Daoy (cell line): ENCODE results near the gene SUSD4. TPM values are rescaled to one million over a fixed set of nuclear protein-coding genes. Genes with fewer than 3 reads are reported as not detected.

Experiments
- DNase-seq: peaks from one replicate; pipeline ENCODE4 v3.0.0-alpha.2; 2015; ENCODE audit warnings: low read depth
- total RNA-seq: library from RNA; depleted of rRNA; stranded (reverse); fragments of >200 nt; shearing (Covaris generic); gene quantifications from 2 replicates; pipeline ENCODE4 v1.2.3, GENCODE V29; 2014; rRNA removed

The SUSD4 gene
- total RNA-seq, 1 experiment from 2014 or later, result 26.9 TPM

DNA sequence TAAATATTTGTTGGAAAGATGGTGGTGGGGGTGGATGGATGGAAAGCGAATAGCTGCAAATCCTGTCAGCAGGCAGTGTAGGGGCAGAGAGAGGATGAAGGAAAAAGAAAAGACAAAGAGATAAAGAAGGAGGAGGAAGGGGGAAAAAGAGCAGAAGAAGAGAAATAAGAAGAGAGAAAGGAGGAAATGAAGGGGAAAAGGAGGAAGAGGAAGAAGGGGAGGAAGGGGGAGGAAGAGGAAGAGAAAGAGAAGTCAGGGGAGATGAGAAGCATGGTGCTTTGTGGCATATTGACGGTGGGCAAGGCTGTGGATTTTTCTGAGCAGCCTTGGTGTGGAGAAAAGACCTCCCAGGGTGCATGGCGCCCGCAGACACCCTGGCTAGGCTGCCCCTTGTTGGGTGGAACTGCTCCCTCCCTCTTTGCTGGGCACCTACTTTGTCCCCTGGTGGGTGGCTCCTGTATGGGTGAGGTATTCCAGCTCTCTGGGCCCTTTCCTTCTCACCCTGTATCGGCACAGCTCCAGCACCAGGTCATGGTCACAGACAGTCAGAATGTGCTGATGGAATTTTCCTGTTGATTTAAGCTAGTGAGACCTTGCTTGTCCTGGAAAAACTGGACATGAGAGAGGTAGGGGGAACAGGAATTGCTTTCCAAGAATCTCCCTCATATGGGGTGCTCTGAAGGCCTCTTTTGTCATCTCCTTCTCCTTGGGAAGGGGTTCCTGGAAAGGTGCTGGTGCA is 175.2 kb downstream of the SUSD4 start:
- DNase-seq, result no peak

DNA sequence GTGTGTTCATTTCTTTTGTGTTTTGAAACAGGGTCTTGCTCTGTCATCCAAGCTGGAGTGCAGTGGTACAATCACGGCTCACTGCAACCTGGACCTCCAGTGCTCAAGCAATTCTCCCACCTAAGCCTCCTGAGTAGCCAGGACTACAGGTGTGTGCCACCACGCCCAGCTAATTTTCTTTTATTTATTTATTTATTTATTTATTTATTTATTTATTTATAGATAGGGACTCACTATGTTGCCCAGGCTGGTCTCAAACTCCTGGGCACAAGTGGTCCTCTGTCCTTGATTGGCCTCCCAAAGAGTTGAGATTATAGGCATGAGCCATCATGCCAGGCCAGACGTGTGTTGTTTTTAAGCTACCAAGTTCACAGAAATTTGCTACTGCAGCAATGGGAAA is 177.2 kb downstream of the SUSD4 start:
- no peak for DNase-seq

DNA sequence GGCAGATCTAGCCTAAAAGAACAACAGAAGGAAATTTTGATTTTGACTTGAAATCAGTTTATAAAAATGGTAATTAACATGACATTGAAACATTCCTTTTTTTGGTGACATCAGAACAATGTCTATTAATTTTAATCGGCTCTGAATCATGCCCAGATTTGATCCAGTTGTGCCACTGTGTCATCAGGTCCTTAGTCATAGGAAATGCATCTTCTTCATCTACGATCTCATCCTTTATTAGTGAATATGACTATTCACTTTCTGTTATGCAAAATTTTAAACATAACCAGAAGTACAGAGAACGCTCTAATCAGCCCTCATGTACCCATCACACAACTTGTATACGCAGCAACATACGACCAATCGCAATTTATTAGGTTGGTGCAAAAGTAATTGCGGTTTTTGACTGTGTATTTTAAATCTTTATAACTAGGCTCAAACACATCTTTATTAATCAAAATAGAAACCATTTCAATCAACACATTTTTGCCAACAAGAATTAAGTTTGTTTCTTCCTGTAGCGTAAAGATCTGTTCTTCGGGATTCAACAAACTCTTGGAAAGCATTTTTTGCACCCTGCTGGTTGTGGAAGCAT is 180.6 kb downstream of the SUSD4 start:
- DNase-seq, result peak; percentile 32

DNA sequence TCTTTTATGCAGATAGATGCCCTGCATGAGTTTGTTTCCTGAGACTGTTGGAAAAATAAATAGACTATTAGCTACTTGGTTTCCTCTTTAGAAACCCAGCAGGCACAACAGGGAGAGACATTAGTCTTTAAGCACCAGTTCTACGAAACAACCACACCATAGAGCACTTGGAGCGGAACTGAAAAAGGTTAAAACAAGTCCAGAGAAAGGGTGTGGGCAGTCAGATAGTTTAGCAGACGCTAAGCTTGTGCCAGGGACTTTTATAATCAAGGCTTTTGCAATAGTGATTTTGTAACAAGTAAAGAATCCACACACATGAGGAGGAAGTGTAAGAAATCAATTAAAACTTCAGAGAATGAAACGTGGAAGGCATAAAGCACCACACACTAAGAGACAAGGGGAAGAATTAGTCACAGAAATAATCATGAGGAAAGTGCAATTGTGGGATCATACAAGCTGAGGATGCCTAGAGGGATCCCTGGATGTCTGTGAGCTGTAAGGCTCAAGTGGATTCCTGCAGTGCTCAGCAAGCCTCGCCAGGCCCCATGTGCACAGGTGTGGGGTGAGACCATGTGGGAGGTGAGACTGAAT is 183.2 kb downstream of the SUSD4 start:
- DNase-seq, result peak; percentile 57

DNA sequence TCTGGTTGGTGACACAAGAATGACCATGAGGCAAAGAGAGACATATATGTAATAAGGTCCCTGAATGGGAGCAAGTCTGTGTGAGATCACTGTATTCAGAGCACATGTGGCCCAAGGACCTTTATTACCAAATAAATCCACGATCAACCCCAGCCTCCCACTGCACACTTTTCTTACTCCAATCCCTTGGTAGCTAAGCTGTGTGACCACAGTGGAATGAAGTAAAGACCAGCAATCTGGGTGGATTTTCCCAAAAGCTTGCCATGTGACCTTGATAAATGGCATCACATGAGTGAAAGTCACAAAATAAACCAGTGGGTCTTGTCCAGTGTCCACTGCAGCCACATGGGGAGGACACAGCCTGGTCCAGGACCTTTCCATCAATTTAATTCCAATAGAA is 184.2 kb downstream of the SUSD4 start:
- no peak for DNase-seq

DNA sequence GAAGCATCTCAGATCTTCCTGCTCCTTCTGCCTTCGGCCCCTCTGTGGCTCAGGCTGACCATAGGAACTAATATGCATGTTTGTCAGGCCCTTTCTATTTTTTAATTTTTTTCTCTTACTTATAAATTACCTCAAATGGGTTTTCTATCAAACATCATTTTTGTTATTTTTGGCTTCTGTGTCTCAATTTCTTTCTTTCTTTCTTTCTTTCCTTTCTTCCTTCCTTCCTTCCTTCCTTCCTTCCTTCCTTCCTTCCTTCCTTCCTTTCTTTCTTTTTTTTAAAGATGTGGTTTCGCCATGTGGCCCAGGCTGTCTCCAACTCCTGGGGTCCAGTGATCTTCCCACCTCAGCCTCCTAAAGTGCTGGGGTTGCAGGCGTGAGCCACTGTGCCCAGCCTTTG is 184.7 kb downstream of the SUSD4 start:
- DNase-seq, result no peak

DNA sequence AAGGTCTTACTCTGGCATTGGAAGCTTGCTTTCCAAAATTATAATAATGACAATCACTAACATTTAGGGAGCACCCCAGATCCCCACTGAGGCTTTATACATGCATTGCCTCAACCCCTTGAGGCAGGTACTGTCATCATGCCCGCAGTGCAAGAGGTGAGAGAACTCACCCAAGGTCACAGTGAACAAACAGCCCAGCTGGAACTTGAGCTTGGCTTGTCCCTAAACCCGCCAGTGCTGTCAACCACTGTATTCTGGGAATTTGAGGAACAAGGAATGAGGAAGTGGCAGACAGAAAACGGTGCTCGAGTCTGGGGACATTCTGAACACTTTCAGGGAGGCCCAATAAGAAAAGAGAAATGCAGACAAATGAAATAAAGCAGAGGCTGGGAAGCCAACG is 186.3 kb downstream of the SUSD4 start:
- no peak for DNase-seq

DNA sequence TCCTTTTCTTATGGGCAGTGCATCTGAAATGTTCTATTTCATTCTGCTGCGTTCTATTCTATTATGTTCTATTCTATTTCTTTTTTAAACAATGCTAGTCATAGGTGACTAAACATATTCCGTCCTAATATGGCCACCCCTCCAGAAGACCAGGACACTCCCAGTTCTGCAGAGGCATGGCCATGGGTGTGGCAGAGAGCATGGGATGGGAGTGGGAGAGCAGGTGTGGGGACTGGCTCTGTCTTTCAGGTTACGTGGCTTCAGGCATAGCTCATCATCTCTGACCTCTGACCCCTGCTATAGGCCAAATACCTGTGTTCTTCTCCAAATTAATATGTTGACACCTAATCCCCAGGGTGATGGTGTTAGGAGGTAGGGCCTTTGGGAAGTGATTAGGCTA is 187.5 kb downstream of the SUSD4 start:
- no peak for DNase-seq

DNA sequence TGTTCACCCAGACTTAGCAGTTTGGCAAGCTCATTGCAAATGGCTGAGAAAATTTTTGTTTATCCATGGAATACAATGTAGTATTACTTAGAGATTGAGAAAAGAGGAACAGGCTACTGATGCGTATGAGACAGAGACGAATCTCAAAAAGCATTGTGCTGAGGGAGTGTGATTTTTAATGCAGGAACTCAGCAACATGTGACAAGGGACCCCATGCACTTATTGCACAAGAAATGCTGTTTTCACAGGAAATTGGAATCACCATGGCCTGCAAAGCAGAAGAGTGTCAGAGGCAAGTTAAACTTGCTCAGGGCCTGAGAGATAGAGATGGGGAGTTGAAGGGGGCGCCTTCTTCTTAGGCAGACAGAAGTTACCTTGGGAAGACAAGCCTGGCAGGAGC is 188.3 kb downstream of the SUSD4 start:
- no peak for DNase-seq

DNA sequence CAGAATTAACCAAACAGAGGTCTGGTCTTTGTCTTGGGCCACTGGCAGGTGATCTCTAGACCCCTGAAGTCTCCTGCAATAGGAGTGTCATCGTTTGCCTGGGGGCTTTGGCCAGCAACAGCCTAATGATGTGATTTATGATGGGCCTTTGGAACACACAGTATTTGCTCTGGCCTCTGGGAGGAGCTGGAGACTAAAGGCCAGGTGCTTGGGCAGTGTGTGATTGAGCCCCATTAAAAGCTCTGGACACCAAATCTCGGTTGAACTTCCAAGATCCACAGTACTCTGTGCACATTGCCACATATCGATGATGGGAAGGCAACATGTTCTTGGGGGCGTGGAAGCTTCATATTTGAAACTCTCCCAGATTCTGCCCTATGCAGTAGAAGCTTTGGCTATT is 188.9 kb downstream of the SUSD4 start:
- peak; percentile 55 for DNase-seq

Other genes with a start within 250 kb of the SUSD4 start
- gene TLR5, start 220.9 kb downstream of the SUSD4 start, total RNA-seq, result 0.77 and 1.1 TPM in 2 replicates
- 0.06 and 0.11 TPM in 2 replicates for gene CCDC185, start 29.2 kb upstream of the SUSD4 start, total RNA-seq